Stimulated activated CD8-positive, alpha-beta memory T cell treated with anti-CD3 and anti-CD28 coated beads, Interleukin-7, amount 100 ng/mL, for 1 hour (primary cell): ENCODE results near the gene NAV2.

Source experiments
- DNase-seq, 2 donors: peaks; one replicate each; pipeline ENCODE4 v3.0.0-alpha.2; 2020; ENCODE audit warnings: low read depth in 2 of 2

The NAV2 gene

DNA sequence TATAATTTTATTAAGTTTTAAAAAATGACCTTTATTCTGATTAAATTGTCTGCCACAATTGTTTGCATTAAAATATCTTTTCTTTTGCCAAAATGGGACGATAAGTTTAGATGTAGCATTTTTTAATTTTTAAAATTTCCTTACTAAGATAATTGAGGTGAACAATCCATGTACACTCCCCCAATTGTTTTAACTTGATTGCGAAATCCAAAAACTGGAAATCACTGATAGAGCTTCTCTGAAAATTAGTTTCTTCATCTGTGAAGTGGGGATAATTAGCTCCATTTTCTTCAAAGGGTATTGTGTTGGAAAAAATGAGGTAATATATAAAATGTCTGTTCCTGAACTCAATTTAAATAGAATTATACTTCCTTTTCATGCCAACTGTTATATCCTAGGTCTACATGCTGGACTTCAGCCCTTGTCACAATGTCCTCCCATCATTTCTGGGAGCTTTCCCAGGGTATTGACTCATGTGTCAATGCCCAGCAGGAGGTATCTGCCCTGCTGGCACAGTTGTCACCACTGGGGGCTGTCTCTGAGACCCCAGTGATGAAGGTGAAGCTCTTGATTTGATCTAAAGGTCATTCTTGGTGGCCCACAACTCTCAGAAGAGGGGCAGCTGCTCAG, 28.7 kb upstream of the NAV2 start:
- DNase-seq = no peak

DNA sequence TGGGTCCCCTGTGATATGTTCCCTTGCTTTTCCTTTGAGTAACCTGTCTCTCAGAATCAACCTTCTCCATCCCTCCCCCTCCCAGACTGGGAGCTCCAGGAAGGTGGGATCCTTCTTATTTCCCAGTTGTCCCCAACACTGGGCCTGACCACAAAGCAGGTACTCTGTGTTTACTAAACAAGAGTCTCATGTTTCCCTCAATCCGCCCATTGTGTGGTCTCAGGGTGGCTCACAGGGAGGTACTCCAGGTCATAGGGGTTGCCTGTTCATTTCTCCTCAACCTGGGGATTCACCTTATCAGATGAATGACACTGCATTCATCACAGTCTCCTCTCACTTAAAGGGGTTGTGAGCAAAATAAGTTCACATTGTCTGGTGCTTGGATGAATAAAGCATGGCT, 26.4 kb upstream of the NAV2 start:
- no peak for DNase-seq

DNA sequence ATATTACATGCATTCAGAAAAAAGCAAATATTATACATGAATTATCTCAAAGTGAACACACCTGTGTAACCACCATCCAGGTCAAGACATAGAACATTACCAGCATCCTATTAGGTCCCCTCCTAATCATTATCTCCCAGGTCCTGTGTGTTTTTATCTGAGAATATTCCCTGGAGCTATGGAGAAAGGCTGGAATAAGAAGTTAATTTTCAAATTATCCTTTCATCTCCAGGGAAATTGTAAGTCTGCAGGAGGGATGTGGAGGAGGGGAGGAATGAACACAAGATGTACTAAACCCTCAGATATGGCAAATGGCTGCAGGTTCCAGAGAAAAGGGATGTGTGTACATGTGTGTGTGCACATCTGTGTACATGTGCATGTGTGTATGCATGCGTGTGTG, 25.2 kb upstream of the NAV2 start:
- DNase-seq = no peak

DNA sequence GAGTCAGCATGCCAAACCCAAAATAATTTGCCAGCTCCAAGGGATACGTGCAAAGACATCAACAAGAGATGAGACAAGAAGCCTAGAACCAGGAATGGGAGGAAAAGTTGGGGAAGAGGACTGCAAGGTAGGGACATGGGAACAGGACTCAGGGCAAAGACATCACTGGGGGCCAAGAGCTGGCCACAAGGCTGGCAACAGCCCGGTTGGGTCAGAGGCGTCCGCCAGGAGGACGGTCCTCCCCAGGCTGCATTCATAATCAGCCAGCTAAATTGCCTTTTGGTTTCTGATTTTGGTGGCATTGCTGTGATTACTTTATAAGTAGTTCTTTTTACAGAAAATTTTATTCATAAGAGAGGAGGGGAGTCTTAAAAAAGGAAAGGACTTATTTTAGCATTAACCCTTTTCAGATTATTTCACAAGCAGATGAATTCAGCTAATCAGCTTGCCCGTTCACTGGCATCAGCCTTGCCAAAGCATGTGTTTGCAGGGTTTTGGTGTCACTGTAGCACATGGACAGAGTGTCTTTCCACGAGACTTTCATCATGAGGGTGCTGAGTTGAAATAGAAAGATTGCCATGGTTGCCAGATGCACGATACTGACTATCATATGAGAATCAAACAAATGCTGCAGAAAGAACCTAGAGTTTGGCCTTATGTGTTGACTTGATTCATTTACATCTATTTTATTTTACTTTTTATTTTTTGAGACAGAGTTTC, 23.2 kb upstream of the NAV2 start:
- no peak for DNase-seq

DNA sequence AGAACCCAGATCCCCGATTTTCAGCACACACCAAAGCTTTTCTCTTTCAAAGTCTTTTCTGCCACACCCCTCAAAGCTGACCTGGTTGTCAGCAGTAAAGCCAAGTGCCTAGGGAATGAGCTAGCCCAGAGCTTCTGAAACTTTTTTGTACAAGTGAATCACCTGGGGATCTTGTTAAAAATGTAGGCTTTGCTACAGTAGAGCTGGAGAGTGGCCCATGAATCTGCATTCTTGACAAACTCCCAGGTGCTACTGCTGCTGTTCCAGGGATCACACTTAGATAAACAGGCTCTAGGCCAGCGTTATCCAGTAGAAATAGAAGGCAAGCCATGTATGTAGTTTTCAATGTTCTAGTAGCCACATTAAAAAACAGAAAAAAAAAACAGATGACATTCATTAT, 21.8 kb upstream of the NAV2 start:
- DNase-seq = no peak

DNA sequence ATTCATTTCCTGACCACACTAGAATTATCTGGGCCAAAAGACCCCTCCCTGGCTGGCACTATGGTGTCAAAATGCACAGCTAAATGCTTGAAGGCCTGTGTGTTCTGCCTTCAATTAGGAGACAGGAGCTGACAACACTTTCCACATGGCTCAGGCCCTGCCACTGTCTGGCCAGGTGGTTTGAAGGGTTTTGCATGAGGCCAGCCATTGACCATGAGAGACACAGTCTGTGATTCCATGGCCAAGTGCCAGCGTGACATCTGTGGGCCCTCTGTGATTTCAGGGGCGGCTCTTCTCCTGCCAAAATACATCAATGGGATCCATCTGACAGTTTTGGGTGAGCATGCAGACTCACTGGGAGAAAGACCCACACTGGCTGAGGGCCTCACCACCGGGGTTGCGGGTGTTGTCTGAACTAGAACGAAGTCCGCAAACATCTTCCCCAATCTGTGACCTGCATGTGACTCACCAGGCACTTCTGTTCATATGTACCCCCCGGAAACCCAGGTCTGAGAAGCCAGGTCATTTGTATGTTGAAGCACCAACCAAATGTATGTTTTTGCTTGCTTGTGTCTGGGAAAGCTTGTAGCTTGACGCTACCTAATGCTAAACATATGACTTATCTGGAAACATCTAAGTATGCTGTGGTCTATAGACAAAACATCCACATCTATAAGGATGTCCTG, 20.7 kb upstream of the NAV2 start:
- DNase-seq = no peak

DNA sequence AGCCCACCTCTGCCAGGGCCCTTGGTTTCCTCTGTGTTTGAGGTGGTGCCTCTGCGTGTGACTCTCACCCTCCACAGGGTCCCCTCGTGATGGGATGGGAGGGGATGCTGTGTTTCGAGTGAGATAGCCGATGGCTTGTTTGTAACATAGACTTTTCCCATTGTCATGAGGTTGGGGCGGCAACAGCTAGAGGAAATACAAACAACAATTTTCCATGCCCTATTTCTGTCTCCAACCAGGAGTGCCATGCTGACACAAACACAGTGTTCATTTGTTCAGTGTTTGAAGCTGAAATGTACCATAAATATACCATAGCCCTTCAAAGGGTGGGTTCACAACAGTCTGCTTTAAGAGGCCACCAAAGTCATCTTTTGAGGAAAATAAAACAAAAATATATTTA, 19.5 kb upstream of the NAV2 start:
- no peak for DNase-seq

DNA sequence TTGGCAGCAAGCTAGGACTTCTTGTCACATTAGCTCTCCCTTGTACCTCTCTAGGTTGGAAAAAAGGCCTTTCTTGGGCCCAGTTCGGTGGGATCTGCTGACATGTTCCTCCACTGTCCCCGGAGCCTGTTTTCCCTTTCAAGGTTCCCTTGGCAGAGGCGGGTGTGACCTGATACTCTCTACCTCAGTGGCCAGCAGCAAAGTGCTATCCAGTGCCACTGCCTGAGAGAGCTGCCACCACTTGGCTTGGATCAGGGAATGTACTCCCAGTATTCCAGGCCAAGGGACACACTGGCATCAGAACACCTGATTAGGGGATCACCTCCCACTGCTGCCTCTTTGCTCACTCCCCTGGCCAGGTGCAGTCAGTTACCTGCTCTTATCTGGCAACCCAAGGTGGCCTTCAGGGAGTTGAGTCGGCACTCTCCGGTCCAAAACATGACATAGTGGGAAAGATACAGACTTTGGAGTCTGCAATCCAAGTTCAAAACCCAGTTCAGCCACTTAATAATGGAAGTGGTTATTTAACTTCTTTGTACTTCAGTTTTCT, 17.8 kb upstream of the NAV2 start:
- DNase-seq = no peak

DNA sequence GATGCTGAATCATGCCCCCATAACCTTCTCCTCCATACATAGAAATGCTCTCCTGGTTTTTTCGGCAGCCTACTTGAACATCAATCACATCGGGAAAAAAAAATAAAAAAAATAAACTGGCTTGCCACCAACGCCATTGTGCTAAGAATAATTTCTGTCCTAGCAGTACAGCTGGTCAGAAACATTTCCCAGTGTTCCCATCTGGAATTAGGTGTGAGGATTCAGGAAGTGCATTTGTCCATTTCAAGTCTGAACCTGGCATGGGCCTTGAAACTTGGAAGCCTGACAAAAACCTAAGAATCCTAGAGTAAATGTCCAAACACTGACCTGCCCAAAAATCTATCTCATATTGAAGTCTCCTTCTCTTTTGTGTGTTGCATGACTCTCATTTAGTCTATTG, 16.6 kb upstream of the NAV2 start:
- DNase-seq = no peak

DNA sequence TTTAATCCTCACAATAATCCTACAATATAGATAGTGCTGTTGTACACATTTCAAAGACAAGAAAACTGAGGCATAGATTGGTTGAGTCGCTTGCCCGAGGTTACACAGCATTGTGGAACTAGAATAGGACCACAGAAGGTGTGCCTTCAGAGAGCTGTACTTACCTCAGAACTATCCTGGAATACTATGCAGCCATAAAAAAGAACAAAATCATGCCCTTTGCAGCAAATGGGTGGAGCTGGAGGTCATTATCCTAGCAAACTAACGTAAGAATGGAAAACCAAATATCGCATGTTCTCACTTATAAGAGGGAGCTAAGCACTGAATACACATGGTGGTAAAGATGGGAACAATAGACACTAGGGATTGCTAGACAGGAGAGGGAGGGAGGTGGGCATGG, 15.7 kb upstream of the NAV2 start:
- no peak for DNase-seq

DNA sequence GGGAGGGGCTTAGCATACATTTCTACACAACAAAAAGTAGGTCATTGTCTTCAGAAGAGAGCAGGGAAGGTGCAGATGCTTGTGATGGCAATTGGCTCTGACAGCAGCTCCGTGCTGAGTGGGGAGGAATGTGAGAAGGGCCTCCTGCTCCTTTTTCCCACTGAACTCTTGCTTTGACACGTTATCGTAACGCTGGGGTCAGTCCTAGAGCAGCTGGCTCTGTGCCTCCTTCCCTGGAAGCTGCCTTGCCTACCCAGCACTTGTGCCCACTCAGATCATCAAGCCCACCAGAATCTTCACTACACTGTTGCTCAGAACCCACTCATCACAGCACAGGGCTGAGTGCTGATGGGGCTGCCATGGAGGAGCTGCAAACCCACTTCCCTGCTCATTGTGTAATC, 14.9 kb upstream of the NAV2 start:
- DNase-seq = no peak

DNA sequence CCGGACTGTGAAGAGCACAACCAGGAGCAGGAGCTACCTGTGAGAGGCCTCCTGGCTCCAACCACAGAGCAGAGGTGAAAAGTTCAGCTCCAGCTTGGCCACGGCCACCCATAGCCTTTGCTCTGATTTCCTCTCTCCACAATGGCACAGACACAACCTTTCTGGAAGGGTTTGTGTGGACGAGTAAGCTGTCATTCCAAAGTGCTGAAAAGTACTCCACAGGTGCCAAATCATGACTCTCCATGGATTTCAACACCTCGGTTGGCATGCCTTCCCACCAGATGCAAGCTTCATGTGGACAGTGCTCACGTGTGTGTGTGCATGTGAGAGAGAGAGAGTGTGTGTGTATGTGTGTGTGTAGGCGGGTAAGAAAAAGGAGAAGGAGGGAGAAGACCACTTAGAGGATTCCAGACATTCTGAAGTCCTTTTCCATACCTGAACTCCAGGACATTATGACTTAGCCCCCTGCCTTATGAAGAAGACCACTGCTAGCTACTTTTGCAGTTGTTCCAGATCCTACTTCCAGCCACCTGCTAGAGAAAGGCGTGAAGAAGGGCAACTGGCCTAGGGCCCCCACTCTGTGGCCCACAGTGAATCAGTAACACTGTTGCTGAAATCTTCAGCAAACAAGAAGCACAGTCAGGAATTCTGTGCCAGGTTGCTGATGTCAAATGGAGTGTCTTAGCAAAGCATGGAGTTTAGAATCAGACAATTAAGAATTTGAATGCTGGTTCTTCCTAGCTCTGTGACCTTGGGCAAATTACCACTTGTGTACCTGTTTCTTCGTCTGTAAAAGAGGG, 13.9 kb upstream of the NAV2 start:
- DNase-seq = no peak

DNA sequence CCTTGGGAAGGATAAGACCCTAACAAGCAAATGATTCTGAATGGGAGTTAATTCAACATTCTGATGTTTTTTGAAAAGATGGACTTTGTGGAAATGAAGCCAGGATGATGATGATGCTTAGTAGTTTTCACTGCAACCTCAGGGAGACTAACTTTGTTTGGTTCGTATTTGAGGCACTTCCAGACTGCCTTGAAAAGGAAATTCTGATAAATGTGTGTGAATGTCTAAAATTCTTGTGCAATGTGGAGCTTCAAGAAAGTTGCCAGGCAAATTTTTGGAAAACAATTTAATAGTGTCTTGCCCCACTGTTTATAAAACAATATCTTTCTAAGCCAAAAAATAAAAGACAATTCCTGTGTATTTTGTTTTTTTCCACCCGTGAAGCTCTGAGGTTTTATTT, 11.2 kb upstream of the NAV2 start:
- no peak for DNase-seq

DNA sequence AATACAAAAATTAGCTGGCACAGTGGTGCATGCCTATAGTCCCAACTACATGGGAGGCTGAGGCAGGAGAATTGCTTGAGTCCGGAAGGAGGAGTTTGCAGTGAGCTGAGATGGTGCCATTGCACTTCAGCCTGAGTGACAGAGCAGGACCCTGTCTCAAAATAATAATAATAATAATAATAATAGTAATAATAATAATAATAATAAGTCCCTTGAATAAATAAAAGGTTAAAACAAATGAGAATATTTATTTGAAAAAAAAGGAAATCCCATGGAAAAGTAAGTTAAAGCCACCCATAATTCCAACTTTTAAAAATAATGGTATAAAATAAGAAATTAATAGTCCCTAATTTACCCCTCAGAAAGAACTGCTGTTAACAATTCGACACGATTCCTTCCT, 10.0 kb upstream of the NAV2 start:
- no peak for DNase-seq

DNA sequence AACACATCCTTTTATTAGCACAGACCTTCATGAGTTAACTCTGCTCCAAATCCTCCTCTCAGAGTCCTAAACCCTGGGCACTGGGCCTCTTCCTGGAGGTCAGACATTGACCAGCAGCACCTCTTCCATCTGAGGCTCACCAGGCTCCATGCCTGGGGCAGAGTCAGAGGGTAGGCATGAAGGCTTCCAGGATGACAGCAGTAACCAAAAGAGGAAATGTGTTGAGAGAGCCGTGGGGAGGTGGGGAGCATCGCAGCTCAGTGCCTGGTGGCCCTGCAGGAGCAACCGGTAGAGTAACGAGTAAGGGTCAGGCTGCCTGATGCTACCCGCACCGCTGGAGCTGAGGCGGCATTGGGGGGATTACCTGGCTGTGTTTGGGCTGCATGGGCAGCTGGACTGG, 9.4 kb upstream of the NAV2 start:
- DNase-seq = no peak

DNA sequence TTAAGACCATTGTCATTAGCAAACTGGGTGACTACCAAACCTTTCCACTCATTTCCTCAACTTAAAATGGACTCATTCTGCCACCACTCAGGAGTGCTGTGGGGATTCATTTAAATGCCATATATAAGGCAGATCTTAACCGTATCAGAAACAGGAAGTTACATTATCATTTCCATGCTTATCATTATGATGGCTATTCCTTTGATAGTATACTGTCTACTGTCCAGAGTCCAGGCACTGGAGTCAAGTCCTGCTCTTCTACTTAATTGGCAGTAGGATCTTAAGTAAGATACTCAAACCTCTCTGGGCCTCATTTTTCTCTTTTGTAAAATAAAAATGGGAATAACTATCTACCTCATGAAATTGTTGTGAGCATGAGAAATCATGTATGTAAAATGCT, 8.4 kb upstream of the NAV2 start:
- DNase-seq = no peak

DNA sequence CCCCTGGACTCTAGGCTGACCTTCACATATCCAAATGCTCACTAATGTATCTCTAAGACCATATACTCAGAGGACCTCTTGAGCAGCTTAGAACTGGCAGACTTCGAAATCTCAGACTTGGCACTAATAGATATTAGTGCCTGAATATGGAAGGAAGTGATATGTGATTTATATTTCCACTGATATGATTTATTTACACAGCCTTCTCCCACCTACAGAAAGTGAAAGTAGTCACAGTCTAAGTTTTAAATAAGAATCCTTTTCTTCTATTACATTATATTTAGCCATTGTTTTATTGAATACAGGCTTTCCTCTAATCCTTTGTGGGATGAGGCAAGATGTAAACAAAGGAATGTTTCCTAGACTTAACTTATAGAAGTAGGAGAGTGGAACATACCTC, 6.7 kb upstream of the NAV2 start:
- no peak for DNase-seq

DNA sequence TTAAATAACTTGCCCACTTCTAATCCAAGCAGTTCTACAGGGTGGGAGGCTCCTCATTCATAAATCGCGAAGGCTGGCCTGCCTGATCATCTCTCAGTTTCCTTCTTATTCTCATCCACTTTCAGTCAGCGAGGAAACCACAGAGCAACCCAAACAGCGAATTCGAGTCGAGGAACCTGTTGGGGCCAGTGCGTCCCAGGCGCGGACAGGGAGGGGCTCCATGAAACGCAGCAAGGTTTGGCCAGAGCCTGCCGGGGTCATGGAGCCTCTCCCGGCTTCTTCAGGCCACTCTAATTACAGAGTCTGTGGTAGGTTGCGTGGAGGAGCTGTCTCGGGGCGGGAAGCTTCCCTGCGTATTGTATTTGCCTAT, 741 bp upstream of the NAV2 start:
- DNase-seq = no peak

DNA sequence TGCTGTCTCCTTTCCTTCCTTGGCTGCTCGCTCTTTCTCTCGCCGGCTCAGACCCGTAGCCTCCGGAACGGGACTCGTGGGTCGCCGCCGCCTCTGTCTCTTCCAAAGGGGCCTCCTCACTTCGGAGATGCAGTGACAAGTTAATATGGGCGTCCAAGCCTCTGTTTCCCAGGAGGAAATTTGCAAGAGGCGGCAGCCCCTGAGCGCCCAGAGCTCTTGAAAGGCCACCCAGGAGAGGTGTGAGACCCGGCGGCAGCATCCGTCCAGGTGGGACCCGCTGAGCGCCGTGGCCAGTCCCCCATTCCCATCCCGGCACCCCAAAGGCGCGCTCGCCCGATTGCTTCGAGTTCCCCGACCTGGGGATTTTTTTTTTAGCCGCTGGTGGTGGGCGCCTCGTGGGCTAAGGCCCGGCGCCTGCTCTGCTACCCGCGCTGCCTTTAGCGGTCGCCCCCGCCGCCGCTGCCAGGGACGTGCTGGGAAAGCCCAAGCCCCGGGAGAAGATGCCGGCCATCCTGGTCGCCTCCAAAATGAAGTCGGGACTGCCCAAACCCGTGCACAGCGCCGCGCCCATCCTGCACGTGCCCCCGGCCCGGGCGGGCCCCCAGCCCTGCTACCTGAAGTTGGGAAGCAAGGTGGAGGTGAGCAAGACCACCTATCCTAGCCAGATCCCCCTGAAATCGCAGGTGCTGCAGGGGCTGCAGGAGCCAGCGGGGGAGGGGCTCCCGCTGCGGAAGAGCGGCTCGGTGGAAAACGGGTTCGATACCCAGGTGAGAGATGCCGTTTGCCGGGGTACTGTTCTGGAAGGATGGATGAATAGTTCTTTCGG, 772 bp downstream of the NAV2 start:
- DNase-seq = no peak

DNA sequence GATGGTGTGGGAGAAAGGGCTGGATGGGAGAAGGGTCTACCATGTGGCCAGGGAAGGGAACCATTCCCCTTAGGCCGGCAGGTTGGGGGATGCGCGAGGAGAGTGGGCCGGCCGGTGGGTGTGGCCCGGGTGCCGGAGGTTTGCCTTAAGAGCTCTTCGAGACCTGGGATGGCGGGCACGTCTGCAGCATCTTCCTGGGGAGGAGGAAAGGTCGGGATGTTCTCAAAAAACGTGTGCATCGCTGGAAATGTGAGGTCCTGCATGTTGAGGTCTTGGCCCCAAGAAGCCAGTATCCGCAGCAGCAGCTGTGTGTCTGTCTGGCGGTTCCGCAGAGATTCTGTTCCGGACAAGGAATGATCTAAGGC, 1.4 kb downstream of the NAV2 start:
- no peak for DNase-seq
